ENCODE data around the gene RAB30. TPM values are rescaled to one million over a fixed set of nuclear protein-coding genes. Genes with fewer than 3 reads are reported as not detected.
A peak's percentile ranks its signal among the peaks of the same experiment; 100 is the strongest.

Gene RAB30
- polyA plus RNA-seq, 3 donors = 0.11 to 0.67 (median 0.54) TPM

DNA sequence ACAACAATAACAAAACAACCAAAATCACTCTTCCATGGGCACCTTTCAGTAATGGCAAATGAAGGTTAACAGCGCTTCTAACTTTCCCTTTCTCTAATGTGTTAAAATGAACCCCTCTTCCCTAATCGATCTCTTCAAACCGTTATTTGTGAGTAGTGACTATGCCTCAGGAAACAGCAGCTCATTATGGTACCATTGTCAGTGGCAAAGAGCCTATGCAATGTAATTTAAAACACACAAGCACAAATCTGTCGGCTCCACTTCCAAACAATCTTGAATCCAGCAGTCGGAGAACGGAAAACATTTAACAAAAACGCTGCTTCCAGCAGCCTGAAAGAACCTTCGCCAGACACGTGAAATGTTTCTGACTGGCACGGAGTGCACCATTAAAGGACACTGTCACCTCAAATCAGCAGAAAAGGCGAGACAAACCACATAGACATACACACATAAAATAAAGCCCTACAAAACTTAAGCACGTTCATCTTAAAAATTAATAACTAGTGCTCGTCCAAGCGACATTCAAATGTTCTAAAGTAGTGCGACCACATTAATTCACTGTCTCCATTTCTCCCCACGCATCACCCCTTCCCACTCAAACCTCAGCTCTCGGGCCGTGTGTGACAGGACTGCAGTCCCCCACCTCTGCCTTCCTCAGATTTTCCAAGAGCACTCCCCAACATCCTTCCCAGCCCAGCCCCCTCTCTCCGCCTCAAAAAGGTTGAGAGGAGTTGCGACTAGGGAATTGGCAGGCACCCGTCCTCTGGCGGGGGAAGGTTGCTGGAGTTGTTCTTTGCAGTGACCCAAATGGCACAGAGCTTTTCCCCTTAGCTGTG lies 748 bp downstream of the RAB30 start:
- H3K36me3 Mint-ChIP-seq = peaks cover 10 to 12% of the 10 kb centered on the region in 2 donors
- no peak overlapping the region for H3K4me3 Mint-ChIP-seq
- TF ChIP-seq, protein P1, sequence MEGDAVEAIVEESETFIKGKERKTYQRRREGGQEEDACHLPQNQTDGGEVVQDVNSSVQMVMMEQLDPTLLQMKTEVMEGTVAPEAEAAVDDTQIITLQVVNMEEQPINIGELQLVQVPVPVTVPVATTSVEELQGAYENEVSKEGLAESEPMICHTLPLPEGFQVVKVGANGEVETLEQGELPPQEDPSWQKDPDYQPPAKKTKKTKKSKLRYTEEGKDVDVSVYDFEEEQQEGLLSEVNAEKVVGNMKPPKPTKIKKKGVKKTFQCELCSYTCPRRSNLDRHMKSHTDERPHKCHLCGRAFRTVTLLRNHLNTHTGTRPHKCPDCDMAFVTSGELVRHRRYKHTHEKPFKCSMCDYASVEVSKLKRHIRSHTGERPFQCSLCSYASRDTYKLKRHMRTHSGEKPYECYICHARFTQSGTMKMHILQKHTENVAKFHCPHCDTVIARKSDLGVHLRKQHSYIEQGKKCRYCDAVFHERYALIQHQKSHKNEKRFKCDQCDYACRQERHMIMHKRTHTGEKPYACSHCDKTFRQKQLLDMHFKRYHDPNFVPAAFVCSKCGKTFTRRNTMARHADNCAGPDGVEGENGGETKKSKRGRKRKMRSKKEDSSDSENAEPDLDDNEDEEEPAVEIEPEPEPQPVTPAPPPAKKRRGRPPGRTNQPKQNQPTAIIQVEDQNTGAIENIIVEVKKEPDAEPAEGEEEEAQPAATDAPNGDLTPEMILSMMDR (IDR thresholded peaks at IDR 0.05) = no peak
- Histone ChIP-seq H3K4me1 (ENCODE audit: control insufficient read depth in 1 of 2, insufficient read depth in 2 of 2, low read length in 2 of 2) (peaks cover 21 to 34% of the 10 kb centered on the region in 2 donors), H3K9ac (ENCODE audit: insufficient read depth, low read length, poor library complexity, severe bottlenecking) (peak overlapping the region; percentile 84), H3K4me2 (replicated peaks; ENCODE audit: extremely low read depth, low read length, poor library complexity, severe bottlenecking) (peak overlapping the region; percentile 100), H3K27me3 (ENCODE audit: control insufficient read depth in 2 of 2, insufficient read depth in 2 of 2, low read length in 2 of 2) (peaks cover 29 to 35% of the 10 kb centered on the region in 2 donors), H3K79me2 (ENCODE audit: insufficient read depth, low read length) (peaks cover 28% of the 10 kb centered on the region), H4K20me1 (ENCODE audit: insufficient read depth, low read length) (no peaks in the 10 kb centered on the region), H2AFZ (ENCODE audit: insufficient read depth, low read depth, low read length, poor library complexity, severe bottlenecking) (peak overlapping the region; percentile 94), H3K27ac (ENCODE audit: low read depth in 1 of 2, low read length in 2 of 2) (peak overlapping the region in 1 of 2 donors; percentile 92), H3K4me3 (replicated peaks in 1 of 3; ENCODE audit: low read depth in 2 of 3, low read length in 3 of 3) (peak overlapping the region; percentile 47 to 85 (median 80)), H3K36me3 (replicated peaks in 1 of 2; ENCODE audit: control insufficient read depth in 1 of 2, insufficient read depth in 2 of 2, low read length in 2 of 2) (peaks cover 2 to 15% of the 10 kb centered on the region in 2 donors), H3K9me3 (replicated peaks in 1 of 2; ENCODE audit: control insufficient read depth in 1 of 2, insufficient read depth in 1 of 2, low read length in 2 of 2) (no peaks in the 10 kb centered on the region)
- 2% methylated on average over 15 of the region's 22 CpGs for WGBS (ENCODE audit: insufficient coverage)
- H3K4me1 Mint-ChIP-seq = peaks cover 3% of the 10 kb centered on the region
- peaks cover 0 to 6% (median 0%) of the 10 kb centered on the region in 7 donors for H3K9me3 Mint-ChIP-seq
- DNase-seq = no peak
- peaks cover 0 to 11% (median 0%) of the 10 kb centered on the region in 3 donors for H3K27me3 Mint-ChIP-seq (ENCODE audit: low read depth in 3 of 3)
- intact Hi-C loops (cut with micrococcal nuclease) = loop anchor here (5.0 to 10.0 kb wide), 5 partner anchors 86 to 216 kb away; partner anchors contain the start of genes ANKRD42 (in 1 of the 2), CCDC90B (in 1 of the 2), DDIAS (in 1 of the 2) and PCF11 (in 1 of the 2)
- H3K27ac Mint-ChIP-seq = no peak overlapping the region

DNA sequence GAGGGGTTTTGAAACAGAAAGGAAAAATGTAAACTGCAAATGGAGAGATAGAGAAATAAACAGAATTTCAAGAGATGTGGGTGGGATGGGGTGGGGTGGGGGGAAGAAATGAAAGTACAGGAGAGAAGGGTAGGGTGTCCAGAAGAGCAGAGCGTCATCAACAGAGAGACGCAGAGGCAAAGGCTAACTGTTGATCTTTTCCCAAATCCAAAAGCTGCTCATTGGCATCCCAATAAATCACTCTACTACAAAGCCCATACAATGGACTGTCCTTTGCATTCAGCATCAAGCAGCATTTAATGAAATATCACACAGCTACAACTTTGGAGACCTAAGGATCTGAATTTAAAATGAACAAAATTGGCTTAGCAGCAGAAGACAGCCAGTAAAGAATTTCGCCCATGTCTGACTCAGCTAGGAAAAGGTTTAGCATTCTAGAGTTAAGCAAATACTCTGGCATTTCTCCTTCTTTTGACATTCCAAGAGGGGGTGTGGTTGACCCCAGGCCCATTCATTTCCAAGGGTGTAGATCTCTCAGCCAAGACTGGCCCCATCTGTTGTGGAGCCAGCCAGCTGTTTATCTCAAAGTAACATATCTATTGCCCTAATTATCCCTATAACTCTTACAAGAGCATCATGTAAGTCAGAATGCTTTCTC lies 1.5 kb downstream of the RAB30 start:
- peaks cover 10 to 11% of the 10 kb centered on the region in 2 donors for H3K36me3 Mint-ChIP-seq
- H3K4me1 ChIP-seq (ENCODE audit: control insufficient read depth in 1 of 2, insufficient read depth in 2 of 2, low read length in 2 of 2) = peaks cover 21 to 34% of the 10 kb centered on the region in 2 donors
- TF ChIP-seq, protein P1 (IDR thresholded peaks at IDR 0.05) = no peak
- no peak overlapping the region for H3K27ac ChIP-seq (ENCODE audit: low read depth in 1 of 2, low read length in 2 of 2)
- peak overlapping the region; percentile 94 for H2AFZ ChIP-seq (ENCODE audit: insufficient read depth, low read depth, low read length, poor library complexity, severe bottlenecking)
- intact Hi-C loops (cut with micrococcal nuclease) = loop anchor here (5.0 to 10.0 kb wide), 5 partner anchors 87 to 217 kb away; partner anchors contain the start of genes ANKRD42 (in 1 of the 2), CCDC90B (in 1 of the 2), DDIAS (in 1 of the 2) and PCF11 (in 1 of the 2)
- peaks cover 28% of the 10 kb centered on the region for H3K79me2 ChIP-seq (ENCODE audit: insufficient read depth, low read length)
- no peak overlapping the region for H3K9ac ChIP-seq (ENCODE audit: insufficient read depth, low read length, poor library complexity, severe bottlenecking)
- H3K4me2 ChIP-seq (replicated peaks; ENCODE audit: extremely low read depth, low read length, poor library complexity, severe bottlenecking) = peak overlapping the region; percentile 100
- DNase-seq = no peak
- no peaks in the 10 kb centered on the region for H3K9me3 ChIP-seq (replicated peaks in 1 of 2; ENCODE audit: control insufficient read depth in 1 of 2, insufficient read depth in 1 of 2, low read length in 2 of 2)
- H3K4me3 Mint-ChIP-seq = peak overlapping the region; percentile 3 to 79
- peaks cover 0 to 11% (median under 1%) of the 10 kb centered on the region in 3 donors for H3K27me3 Mint-ChIP-seq (ENCODE audit: low read depth in 3 of 3)
- H4K20me1 ChIP-seq (ENCODE audit: insufficient read depth, low read length) = no peaks in the 10 kb centered on the region
- H3K27me3 ChIP-seq (ENCODE audit: control insufficient read depth in 2 of 2, insufficient read depth in 2 of 2, low read length in 2 of 2) = peaks cover 29 to 35% of the 10 kb centered on the region in 2 donors
- 90% methylated on average over 2 of the region's 3 CpGs for WGBS (ENCODE audit: insufficient coverage)
- peaks cover 3% of the 10 kb centered on the region for H3K4me1 Mint-ChIP-seq
- H3K9me3 Mint-ChIP-seq = peaks cover 0 to 6% (median 0%) of the 10 kb centered on the region in 7 donors
- no peak overlapping the region for H3K27ac Mint-ChIP-seq
- H3K36me3 ChIP-seq (replicated peaks in 1 of 2; ENCODE audit: control insufficient read depth in 1 of 2, insufficient read depth in 2 of 2, low read length in 2 of 2) = peaks cover 2 to 13% of the 10 kb centered on the region in 2 donors
- peak overlapping the region in 1 of 3 experiments; percentile 85 for H3K4me3 ChIP-seq (replicated peaks in 1 of 3; ENCODE audit: low read depth in 2 of 3, low read length in 3 of 3)

Data from CD14-positive monocyte (primary cell).